NCI-H2196 treated with DMSO at 0.1 percent for 48 hours (cell line): Measurements from ENCODE around the gene KCNK4.

ENCODE experiments used
- DNase-seq: peaks from one replicate; lab custom pipeline; 2025; ENCODE audit not compliant: unreplicated experiment; lab: John Stamatoyannopoulos, UW

Gene KCNK4

GRCh38 chr11:64343767-64344559 is 52.9 kb downstream of the KCNK4 start:
- no peak for DNase-seq

DNA sequence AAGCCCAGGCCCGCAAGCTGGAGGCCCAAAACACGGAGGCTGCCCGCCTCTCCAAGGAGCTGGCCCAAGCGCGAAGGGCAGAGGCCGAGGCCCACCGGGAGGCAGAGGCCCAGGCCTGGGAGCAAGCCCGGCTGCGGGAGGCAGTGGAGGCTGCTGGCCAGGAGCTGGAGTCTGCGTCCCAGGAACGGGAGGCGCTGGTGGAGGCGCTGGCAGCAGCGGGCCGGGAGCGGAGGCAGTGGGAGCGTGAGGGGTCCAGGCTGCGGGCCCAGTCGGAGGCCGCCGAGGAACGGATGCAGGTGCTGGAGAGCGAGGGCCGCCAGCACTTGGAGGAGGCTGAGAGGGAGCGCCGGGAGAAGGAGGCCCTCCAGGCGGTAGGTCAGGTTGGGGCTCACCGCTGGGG is 53.7 kb downstream of the KCNK4 start:
- no peak for DNase-seq

GRCh38 chr11:64347193-64347867 is 56.2 kb downstream of the KCNK4 start:
- no peak for DNase-seq

DNA sequence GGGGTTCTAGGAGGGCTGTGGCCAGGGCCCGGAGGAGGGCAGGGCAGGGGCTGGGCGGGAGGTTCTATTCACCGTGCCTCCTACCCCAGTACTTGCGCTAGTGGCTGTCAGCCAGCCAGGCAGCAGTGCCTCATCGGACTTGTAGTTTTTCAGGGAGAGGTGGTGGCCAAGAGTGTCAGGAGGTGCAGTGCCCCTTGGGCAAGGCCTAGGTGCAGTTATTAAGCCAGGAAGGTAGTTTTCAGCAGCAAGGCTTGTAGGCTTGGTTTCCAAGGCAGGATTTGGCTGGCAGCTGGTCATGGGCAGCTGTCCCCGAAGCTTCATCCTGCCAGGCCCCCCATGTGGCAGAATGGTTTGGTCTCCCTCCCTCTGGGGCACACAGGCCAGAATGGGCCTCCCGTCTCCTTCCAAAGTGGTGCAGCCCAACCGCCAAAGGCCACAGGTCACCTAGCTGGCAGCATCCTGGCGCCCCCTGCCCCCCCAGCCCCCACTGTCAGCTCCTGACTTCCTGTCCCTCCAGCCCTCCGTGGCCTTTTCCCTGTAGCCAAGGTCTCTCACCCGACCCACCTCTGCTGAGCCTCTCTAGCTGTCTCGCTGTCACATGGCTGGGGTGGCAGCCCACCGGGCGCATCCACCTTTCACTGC is 57.4 kb downstream of the KCNK4 start:
- DNase-seq, result peak; percentile 35

- DNase-seq, result no peak
Observed at GRCh38 chr11:64349025-64349387, 57.9 kb downstream of the KCNK4 start.

- no peak for DNase-seq
Observed at GRCh38 chr11:64349404-64349803, 58.3 kb downstream of the KCNK4 start.
